HCT116 (cell line): ENCODE measurements around the gene GDI1. TPM values are rescaled to one million over a fixed set of nuclear protein-coding genes. Genes with fewer than 3 reads are reported as not detected.

ENCODE experiments used
- ATAC-seq: fragments of 200-7000 bp; cut with Tn5 transposase; 2 replicates; pipeline ENCODE4 v1.9.1; 2020; ENCODE audit warnings: mild to moderate bottlenecking, moderate library complexity
- BruUV-seq: library from RNA; stranded (reverse); fragments of 400-500 nt; replicated peaks from 2 replicates; lab custom pipeline; 2021; lab: Mats Ljungman, UMichigan
- CTCF ChIA-PET: fragments of 300-600 bp; sonication (Branson Sonifier 250); formaldehyde crosslinking; loops from one replicate; lab custom pipeline; 2021; ENCODE audit warnings: antibody characterized with exemption; lab: Charles Lee
- POLR2A ChIA-PET: fragments of 300-600, 350-600 bp; sonication (Branson Sonifier 250); formaldehyde crosslinking; loops from one replicate; lab custom pipeline; 2021; ENCODE audit warnings: antibody characterized with exemption; lab: Charles Lee
- RAD21 ChIA-PET, 2 experiments: fragments of 300-600 bp; sonication (Branson Sonifier 250); formaldehyde crosslinking; loops; one replicate each; lab custom pipeline; 2023; ENCODE audit warnings: low total read pairs in 2 of 2; ENCODE audit not compliant: uncharacterized antibody in 2 of 2, unreplicated experiment in 2 of 2, low non-redundant PET in 1 of 2; lab: Charles Lee
- DNase-seq: peaks from one replicate; pipeline ENCODE4 v3.0.0-alpha.2; 2010; ENCODE audit warnings: low read depth, low spot score
- H2AFZ ChIP-seq: fragments of 200-600 bp; shearing (Covaris generic), sonication (generic); 2 replicates; pipeline ENCODE4 v1.6.1; 2017; ENCODE audit warnings: low read depth, mixed run types, mixed read lengths, antibody characterized with exemption, low read length; ENCODE audit not compliant: poor library complexity, severe bottlenecking
- H3K27ac ChIP-seq: 2 replicates; pipeline ENCODE4 v1.5.1; 2012; ENCODE audit warnings: low read depth, low read length
- H3K27me3 ChIP-seq: fragments of 200-600 bp; sonication (generic); 2 replicates; pipeline ENCODE4 v1.6.1; 2016; ENCODE audit warnings: mixed run types, low read length, mixed read lengths; ENCODE audit not compliant: insufficient read depth
- H3K36me3 ChIP-seq, 2 experiments: fragments of 200-500 bp in 1 of 2; fragments of 200-600 bp in 1 of 2; sonication (Bioruptor generic) in 1 of 2; sonication (generic) in 1 of 2; 2 replicates each; pipeline versions ENCODE4 v1.5.1 to v1.6.1; 2014 to 2016; ENCODE audit warnings: low read length in 2 of 2, inconsistent platforms in 1 of 2, mixed read lengths in 1 of 2, mixed run types in 1 of 2; ENCODE audit not compliant: insufficient read depth in 2 of 2, control insufficient read depth in 1 of 2
- H3K4me1 ChIP-seq, 2 experiments: fragments of 200-600 bp in 1 of 2; sonication (generic) in 1 of 2; 2 replicates each; pipeline versions ENCODE4 v1.5.1 to v1.6.1; 2012 to 2017; ENCODE audit warnings: low read length in 2 of 2, inconsistent platforms in 1 of 2, mild to moderate bottlenecking in 1 of 2, mixed read lengths in 1 of 2, mixed run types in 1 of 2, moderate library complexity in 1 of 2; ENCODE audit not compliant: insufficient read depth in 2 of 2, control insufficient read depth in 1 of 2
- H3K4me2 ChIP-seq: fragments of 200-600 bp; sonication (generic); 2 replicates; pipeline ENCODE4 v1.6.1; 2017; ENCODE audit warnings: mixed run types, low read length, mixed read lengths
- H3K4me3 ChIP-seq, 2 experiments: fragments of 200-600 bp in 1 of 2; sonication (generic) in 1 of 2; replicated peaks in 1 of 2; 2 replicates each; pipeline ENCODE4 v1.5.1; 2011 to 2016; ENCODE audit warnings: low read length in 2 of 2, control low read depth in 1 of 2, low read depth in 1 of 2, mild to moderate bottlenecking in 1 of 2, mixed read lengths in 1 of 2, mixed run types in 1 of 2
- H3K79me2 ChIP-seq: fragments of 200-600 bp; sonication (generic); 2 replicates; pipeline ENCODE4 v1.6.1; 2017; ENCODE audit warnings: mild to moderate bottlenecking, mixed run types, low read length, moderate library complexity, mixed read lengths; ENCODE audit not compliant: insufficient read depth
- H3K9ac ChIP-seq: fragments of 200-600 bp; sonication (generic); 2 replicates; pipeline ENCODE4 v1.6.1; 2016; ENCODE audit warnings: low read length, mixed read lengths
- H3K9me2 ChIP-seq: fragments of 200-600 bp; sonication (generic), shearing (Covaris generic); 2 replicates; pipeline ENCODE4 v1.6.1; 2017; ENCODE audit warnings: mixed run types, mild to moderate bottlenecking, moderate library complexity; ENCODE audit not compliant: insufficient read depth
- H3K9me3 ChIP-seq, 2 experiments: fragments of 200-500 bp in 1 of 2; fragments of 200-600 bp in 1 of 2; sonication (Bioruptor generic) in 1 of 2; sonication (generic) in 1 of 2; 2 replicates each; pipeline ENCODE4 v1.6.1; 2014 to 2017; ENCODE audit warnings: low read length in 2 of 2, mixed read lengths in 2 of 2, inconsistent platforms in 1 of 2, low read depth in 1 of 2, mild to moderate bottlenecking in 1 of 2, mixed run types in 1 of 2, moderate library complexity in 1 of 2; ENCODE audit not compliant: control insufficient read depth in 1 of 2, insufficient read depth in 1 of 2
- H4K20me1 ChIP-seq: fragments of 200-600 bp; sonication (generic), shearing (Covaris generic); 2 replicates; pipeline ENCODE4 v1.6.1; 2017; ENCODE audit warnings: mixed run types, mild to moderate bottlenecking, moderate library complexity; ENCODE audit not compliant: insufficient read depth
- CBX3 ChIP-seq: IDR thresholded peaks from 2 replicates; pipeline ENCODE4 v1.6.1; 2012; ENCODE audit warnings: low read depth
- CEBPB ChIP-seq: IDR thresholded peaks from 2 replicates; pipeline ENCODE4 v1.6.1; 2012; ENCODE audit warnings: low read depth
- ELF1 ChIP-seq: IDR thresholded peaks from 2 replicates; pipeline ENCODE4 v1.6.1; 2012; ENCODE audit warnings: low read depth, borderline replicate concordance
- EZH2 ChIP-seq: fragments of 200-600 bp; sonication (generic); IDR thresholded peaks from 2 replicates; pipeline ENCODE4 v1.6.1; 2017; ENCODE audit warnings: antibody characterized with exemption, mixed run types
- EZH2phosphoT487 ChIP-seq: fragments of 200-600 bp; IDR thresholded peaks from 2 replicates; pipeline ENCODE4 v1.6.1; 2018; ENCODE audit warnings: antibody characterized with exemption, borderline replicate concordance
- FOSL1 ChIP-seq: IDR thresholded peaks from 2 replicates; pipeline ENCODE4 v1.6.1; 2012; ENCODE audit warnings: low read depth
- POLR2A ChIP-seq: IDR thresholded peaks from 2 replicates; pipeline ENCODE4 v1.7.0; 2011; ENCODE audit warnings: borderline replicate concordance; ENCODE audit not compliant: insufficient read depth, insufficient read length; ENCODE audit errors: extremely low read depth
- POLR2AphosphoS5 ChIP-seq: IDR thresholded peaks from 2 replicates; pipeline ENCODE4 v1.6.1; 2011; ENCODE audit warnings: mild to moderate bottlenecking, low read depth, low read length, moderate library complexity
- RAD21 ChIP-seq: IDR thresholded peaks from 2 replicates; pipeline ENCODE4 v1.6.1; 2012; ENCODE audit warnings: low read depth, mild to moderate bottlenecking
- SP1 ChIP-seq: IDR thresholded peaks from 2 replicates; pipeline ENCODE4 v1.6.1; 2012; ENCODE audit warnings: low read depth
- SRF ChIP-seq: IDR thresholded peaks from 2 replicates; pipeline ENCODE4 v1.6.1; 2012; ENCODE audit warnings: low read depth
- TCF7L2 ChIP-seq: IDR thresholded peaks from 2 replicates; pipeline ENCODE4 v1.7.0; 2011; ENCODE audit warnings: borderline replicate concordance, inconsistent platforms; ENCODE audit not compliant: insufficient read depth, insufficient read length; ENCODE audit errors: extremely low read depth
- ZFX ChIP-seq: fragments of 450-650 bp; IDR thresholded peaks from 2 replicates; pipeline ENCODE4 v1.6.1; 2017
- ZNF274 ChIP-seq: fragments of 200-500 bp; sonication (Bioruptor generic); IDR thresholded peaks from 2 replicates; pipeline ENCODE4 v1.6.1; 2014; ENCODE audit warnings: mild to moderate bottlenecking, low read depth, low read length, inconsistent platforms
- intact Hi-C: fragments of 100-400 bp; cut with micrococcal nuclease; formaldehyde crosslinking; loops from 2 replicates; pipeline ENCODE4 v1.10.0; 2022
- total RNA-seq: library from RNA; stranded (reverse); gene quantifications from one replicate; pipeline ENCODE4 v1.2.1, GENCODE V29; 2021; ENCODE audit not compliant: unreplicated experiment
- TF ChIP-seq, protein P1 (sequence below): IDR thresholded peaks from 2 replicates; pipeline ENCODE4 v1.6.1; 2012
- TF ChIP-seq, protein P2 (sequence below): IDR thresholded peaks from 2 replicates; pipeline ENCODE4 v1.6.1; 2012; ENCODE audit warnings: low read depth
- TF ChIP-seq, protein P3 (sequence below): IDR thresholded peaks from 2 replicates; pipeline ENCODE4 v1.6.1; 2011; ENCODE audit warnings: mild to moderate bottlenecking, low read length, moderate library complexity; ENCODE audit not compliant: insufficient replicate concordance; ENCODE audit errors: extremely low read depth
- TF ChIP-seq, protein P4 (sequence below): IDR thresholded peaks from 2 replicates; pipeline ENCODE4 v1.6.1; 2012

The GDI1 gene
- total RNA-seq, 1 experiment from 2014 or later = 122 TPM

DNA sequence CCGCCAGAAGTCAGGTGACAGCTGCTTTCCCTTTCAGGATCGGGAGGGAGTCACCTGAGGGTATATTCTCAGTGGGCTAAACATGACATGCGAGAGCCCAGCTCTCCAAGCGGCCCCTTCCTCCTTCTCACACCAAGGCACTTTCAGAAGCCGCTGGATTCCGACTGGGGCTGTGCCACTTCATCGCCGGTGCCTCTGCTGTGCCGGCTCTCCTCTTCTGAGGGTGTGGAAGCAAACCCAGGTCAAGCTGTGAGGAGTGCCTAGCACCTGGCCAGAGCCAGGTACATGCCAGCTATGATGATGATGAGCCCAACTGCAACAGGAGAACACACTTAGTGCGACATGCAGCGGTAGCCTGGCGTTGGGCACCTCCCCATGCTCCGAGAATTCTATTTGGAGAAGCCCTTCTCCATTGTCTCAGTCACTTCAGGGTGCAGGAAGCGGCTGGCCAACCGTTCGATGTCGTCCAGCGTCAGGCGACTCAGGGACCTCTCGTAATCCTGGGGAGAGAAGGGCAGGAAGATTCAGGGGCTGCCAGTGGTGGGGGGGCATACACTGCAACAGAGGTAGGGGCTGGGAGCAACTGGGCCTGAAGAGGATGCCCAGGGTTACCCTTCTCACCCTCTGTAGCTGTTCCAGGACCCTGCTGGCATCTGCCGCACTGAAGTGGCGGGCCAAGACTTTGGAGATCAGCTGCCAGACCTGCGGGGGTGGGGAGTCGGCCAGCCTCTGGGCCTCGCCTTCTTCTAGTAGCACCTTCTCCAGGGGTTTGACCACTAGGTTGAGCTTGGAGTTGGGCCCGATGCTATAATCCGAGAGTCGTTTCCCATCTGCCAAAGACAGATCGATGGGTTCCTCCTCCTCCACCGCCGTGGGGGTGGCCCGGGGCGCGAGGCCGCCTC is 48.4 kb downstream of the GDI1 start:
- H2AFZ ChIP-seq = no peak overlapping the region
- peaks cover 0 to 10% of the 10 kb centered on the region in 2 experiments; a peak in 1 of 4 replicates for H3K36me3 ChIP-seq
- BruUV-seq = TSS peak; percentile 3
- H3K9me2 ChIP-seq = no peaks in the 10 kb centered on the region
- peak overlapping the region; percentile 59 to 67 for H3K4me3 ChIP-seq
- CTCF ChIA-PET = no interaction called here
- H3K27ac ChIP-seq = peak overlapping the region; percentile 92
- no peak for TF ChIP-seq TCF7L2
- TF ChIP-seq, protein P1, sequence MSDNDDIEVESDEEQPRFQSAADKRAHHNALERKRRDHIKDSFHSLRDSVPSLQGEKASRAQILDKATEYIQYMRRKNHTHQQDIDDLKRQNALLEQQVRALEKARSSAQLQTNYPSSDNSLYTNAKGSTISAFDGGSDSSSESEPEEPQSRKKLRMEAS = no peak
- TF ChIP-seq, protein P2, sequence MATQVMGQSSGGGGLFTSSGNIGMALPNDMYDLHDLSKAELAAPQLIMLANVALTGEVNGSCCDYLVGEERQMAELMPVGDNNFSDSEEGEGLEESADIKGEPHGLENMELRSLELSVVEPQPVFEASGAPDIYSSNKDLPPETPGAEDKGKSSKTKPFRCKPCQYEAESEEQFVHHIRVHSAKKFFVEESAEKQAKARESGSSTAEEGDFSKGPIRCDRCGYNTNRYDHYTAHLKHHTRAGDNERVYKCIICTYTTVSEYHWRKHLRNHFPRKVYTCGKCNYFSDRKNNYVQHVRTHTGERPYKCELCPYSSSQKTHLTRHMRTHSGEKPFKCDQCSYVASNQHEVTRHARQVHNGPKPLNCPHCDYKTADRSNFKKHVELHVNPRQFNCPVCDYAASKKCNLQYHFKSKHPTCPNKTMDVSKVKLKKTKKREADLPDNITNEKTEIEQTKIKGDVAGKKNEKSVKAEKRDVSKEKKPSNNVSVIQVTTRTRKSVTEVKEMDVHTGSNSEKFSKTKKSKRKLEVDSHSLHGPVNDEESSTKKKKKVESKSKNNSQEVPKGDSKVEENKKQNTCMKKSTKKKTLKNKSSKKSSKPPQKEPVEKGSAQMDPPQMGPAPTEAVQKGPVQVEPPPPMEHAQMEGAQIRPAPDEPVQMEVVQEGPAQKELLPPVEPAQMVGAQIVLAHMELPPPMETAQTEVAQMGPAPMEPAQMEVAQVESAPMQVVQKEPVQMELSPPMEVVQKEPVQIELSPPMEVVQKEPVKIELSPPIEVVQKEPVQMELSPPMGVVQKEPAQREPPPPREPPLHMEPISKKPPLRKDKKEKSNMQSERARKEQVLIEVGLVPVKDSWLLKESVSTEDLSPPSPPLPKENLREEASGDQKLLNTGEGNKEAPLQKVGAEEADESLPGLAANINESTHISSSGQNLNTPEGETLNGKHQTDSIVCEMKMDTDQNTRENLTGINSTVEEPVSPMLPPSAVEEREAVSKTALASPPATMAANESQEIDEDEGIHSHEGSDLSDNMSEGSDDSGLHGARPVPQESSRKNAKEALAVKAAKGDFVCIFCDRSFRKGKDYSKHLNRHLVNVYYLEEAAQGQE = no peak
- TF ChIP-seq POLR2A = no peak
- TF ChIP-seq EZH2 = no peak
- no peak for TF ChIP-seq EZH2phosphoT487
- TF ChIP-seq ELF1 = no peak
- no peak for TF ChIP-seq RAD21
- TF ChIP-seq CBX3 = no peak
- no peak for TF ChIP-seq FOSL1
- TF ChIP-seq SP1 = no peak
- TF ChIP-seq POLR2AphosphoS5 = no peak
- TF ChIP-seq CEBPB = no peak
- no peak for TF ChIP-seq ZNF274
- no peak for TF ChIP-seq ZFX
- TF ChIP-seq, protein P3, sequence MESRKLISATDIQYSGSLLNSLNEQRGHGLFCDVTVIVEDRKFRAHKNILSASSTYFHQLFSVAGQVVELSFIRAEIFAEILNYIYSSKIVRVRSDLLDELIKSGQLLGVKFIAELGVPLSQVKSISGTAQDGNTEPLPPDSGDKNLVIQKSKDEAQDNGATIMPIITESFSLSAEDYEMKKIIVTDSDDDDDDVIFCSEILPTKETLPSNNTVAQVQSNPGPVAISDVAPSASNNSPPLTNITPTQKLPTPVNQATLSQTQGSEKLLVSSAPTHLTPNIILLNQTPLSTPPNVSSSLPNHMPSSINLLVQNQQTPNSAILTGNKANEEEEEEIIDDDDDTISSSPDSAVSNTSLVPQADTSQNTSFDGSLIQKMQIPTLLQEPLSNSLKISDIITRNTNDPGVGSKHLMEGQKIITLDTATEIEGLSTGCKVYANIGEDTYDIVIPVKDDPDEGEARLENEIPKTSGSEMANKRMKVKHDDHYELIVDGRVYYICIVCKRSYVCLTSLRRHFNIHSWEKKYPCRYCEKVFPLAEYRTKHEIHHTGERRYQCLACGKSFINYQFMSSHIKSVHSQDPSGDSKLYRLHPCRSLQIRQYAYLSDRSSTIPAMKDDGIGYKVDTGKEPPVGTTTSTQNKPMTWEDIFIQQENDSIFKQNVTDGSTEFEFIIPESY = no peak
- TF ChIP-seq, protein P4, sequence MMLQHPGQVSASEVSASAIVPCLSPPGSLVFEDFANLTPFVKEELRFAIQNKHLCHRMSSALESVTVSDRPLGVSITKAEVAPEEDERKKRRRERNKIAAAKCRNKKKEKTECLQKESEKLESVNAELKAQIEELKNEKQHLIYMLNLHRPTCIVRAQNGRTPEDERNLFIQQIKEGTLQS = no peak
- TF ChIP-seq SRF = no peak
- H3K9me3 ChIP-seq = no peaks in the 10 kb centered on the region
- ATAC-seq (no peak), DNase-seq (no peak)
- H3K9ac ChIP-seq = peak overlapping the region; percentile 77
- intact Hi-C loops = no loop called here
- H4K20me1 ChIP-seq = no peaks in the 10 kb centered on the region
- H3K4me1 ChIP-seq = peaks cover 7 to 32% of the 10 kb centered on the region in 2 experiments; a peak in 3 of 4 replicates
- H3K79me2 ChIP-seq = peaks cover 15% of the 10 kb centered on the region
- peak overlapping the region; percentile 74 for H3K4me2 ChIP-seq
- H3K27me3 ChIP-seq = no peaks in the 10 kb centered on the region
- POLR2A ChIA-PET = no interaction called here
- RAD21 ChIA-PET = no interaction called here
